ENCODE results near the gene ARHGAP26.
"Not testable (repeated sequence)": the region's sequence is repeated elsewhere in the genome, so short reads cannot be mapped to it uniquely, and the experiment has no call there.

Gene ARHGAP26

GRCh38 chr5:143183989-143184388 is 413.8 kb downstream of the ARHGAP26 start:
- no peak for DNase-seq (ENCODE audit: low spot score)

- DNase-seq (ENCODE audit: low spot score): no peak
These were observed 416.4 kb downstream of the ARHGAP26 start for GRCh38 chr5:143186623-143187022.

GRCh38 chr5:143187495-143187894 is 417.3 kb downstream of the ARHGAP26 start:
- DNase-seq (ENCODE audit: low spot score): no peak

GRCh38 chr5:143188083-143188482 is 417.9 kb downstream of the ARHGAP26 start:
- no peak for DNase-seq (ENCODE audit: low spot score)

- no peak for DNase-seq (ENCODE audit: low spot score)
These were observed 418.5 kb downstream of the ARHGAP26 start for GRCh38 chr5:143188692-143189091.

- no peak for DNase-seq (ENCODE audit: low spot score)
These were observed 420.2 kb downstream of the ARHGAP26 start for GRCh38 chr5:143190260-143190810.

GRCh38 chr5:143191720-143192119 is 421.5 kb downstream of the ARHGAP26 start:
- DNase-seq (ENCODE audit: low spot score): no peak

- DNase-seq (ENCODE audit: low spot score): no peak
These were observed 422.2 kb downstream of the ARHGAP26 start for GRCh38 chr5:143192191-143192900.

GRCh38 chr5:143194206-143194605 is 424.0 kb downstream of the ARHGAP26 start:
- no peak for DNase-seq (ENCODE audit: low spot score)

- no peak for DNase-seq (ENCODE audit: low spot score)
These were observed 424.5 kb downstream of the ARHGAP26 start for GRCh38 chr5:143194713-143195112.

- no peak for DNase-seq (ENCODE audit: low spot score)
These were observed 425.3 kb downstream of the ARHGAP26 start for GRCh38 chr5:143195491-143195890.

GRCh38 chr5:143196601-143197259 is 426.6 kb downstream of the ARHGAP26 start:
- no peak for DNase-seq (ENCODE audit: low spot score)

GRCh38 chr5:143197260-143197656 is 427.1 kb downstream of the ARHGAP26 start:
- no peak for DNase-seq (ENCODE audit: low spot score)

GRCh38 chr5:143198332-143198731 is 428.2 kb downstream of the ARHGAP26 start:
- no peak for DNase-seq (ENCODE audit: low spot score)

GRCh38 chr5:143199161-143199560 is 429.0 kb downstream of the ARHGAP26 start:
- no peak for DNase-seq (ENCODE audit: low spot score)

GRCh38 chr5:143199843-143200242 is 429.7 kb downstream of the ARHGAP26 start:
- DNase-seq (ENCODE audit: low spot score): no peak

GRCh38 chr5:143200781-143201398 is 430.7 kb downstream of the ARHGAP26 start:
- DNase-seq (ENCODE audit: low spot score): peak; percentile 15

- DNase-seq (ENCODE audit: low spot score): no peak
These were observed 431.4 kb downstream of the ARHGAP26 start for GRCh38 chr5:143201589-143201988.

- DNase-seq (ENCODE audit: low spot score): not testable (repeated sequence)
These were observed 433.3 kb downstream of the ARHGAP26 start for GRCh38 chr5:143203301-143203956.

- no peak for DNase-seq (ENCODE audit: low spot score)
These were observed 434.5 kb downstream of the ARHGAP26 start for GRCh38 chr5:143204474-143205246.

GRCh38 chr5:143205386-143205785 is 435.2 kb downstream of the ARHGAP26 start:
- DNase-seq (ENCODE audit: low spot score): no peak

- DNase-seq (ENCODE audit: low spot score): no peak
These were observed 435.7 kb downstream of the ARHGAP26 start for GRCh38 chr5:143205883-143206195.

All from hematopoietic multipotent progenitor cell treated with erythropoietin and hydrocortisone succinate and interleukin-3 and kit ligand, for 17 days (in vitro differentiated cells).